ENCODE data around the gene ARHGAP40. TPM values are rescaled to one million over a fixed set of nuclear protein-coding genes. Genes with fewer than 3 reads are reported as not detected.

The ARHGAP40 gene
- total and polyA plus RNA-seq, 2 experiments from 2014 or later, result 0.21 TPM; not detected in 1

- Histone ChIP-seq H3K4me2 (no peak overlapping the region), H4K20me1 (replicated peaks; ENCODE audit: insufficient read depth) (no peaks in the 10 kb centered on the region), H3K4me3 (no peak overlapping the region), H3K27ac (ENCODE audit: low read depth) (no peak overlapping the region), H3K4me1 (ENCODE audit: insufficient read depth) (peaks cover 4% of the 10 kb centered on the region; the same call in 1 of the 2 replicates), H3K27me3 (ENCODE audit: insufficient read depth) (peaks cover 11% of the 10 kb centered on the region), H3F3A (replicated peaks; ENCODE audit: low read depth) (no peaks in the 10 kb centered on the region), H3K79me2 (replicated peaks; ENCODE audit: insufficient read depth) (no peaks in the 10 kb centered on the region), H3K36me3 (ENCODE audit: insufficient read depth) (no peaks in the 10 kb centered on the region), H2AFZ (no peak overlapping the region), H3K9me2 (ENCODE audit: insufficient read depth) (no peaks in the 10 kb centered on the region)
- no peaks in the 10 kb centered on the region for H3K36me3 Mint-ChIP-seq (ENCODE audit: low read depth)
- H3K27ac Mint-ChIP-seq, result no peak overlapping the region
- H3K4me3 Mint-ChIP-seq, result no peak overlapping the region
- peaks cover 8% of the 10 kb centered on the region for H3K4me1 Mint-ChIP-seq
- no peak for DNase-seq (ENCODE audit: low spot score)
- H3K9me3 Mint-ChIP-seq, result no peaks in the 10 kb centered on the region
- ATAC-seq, result no peak
- TF ChIP-seq ZNF462 (CRISPR knock-in tag; IDR thresholded peaks at IDR 0.05) (no peak), EZH2phosphoT487 (IDR thresholded peaks at IDR 0.05; ENCODE audit: unreplicated experiment) (no peak), NANOG (IDR thresholded peaks at IDR 0.05; ENCODE audit: borderline replicate concordance) (no peak), CREB1 (CRISPR knock-in tag; IDR thresholded peaks at IDR 0.05; ENCODE audit: low read depth) (no peak), ETS1 (IDR thresholded peaks at IDR 0.05) (no peak), POLR2AphosphoS5 (IDR thresholded peaks at IDR 0.05; ENCODE audit: low read depth) (no peak), ZNF331 (CRISPR knock-in tag; IDR thresholded peaks at IDR 0.05; ENCODE audit: low read depth) (no peak), CTCF (conservative IDR thresholded peaks at IDR 0.05; ENCODE audit: low read depth in 2 of 2) (no peak)
- peaks cover 12% of the 10 kb centered on the region for H3K27me3 Mint-ChIP-seq (ENCODE audit: insufficient read depth, low read depth, poor library complexity)
Measured at GRCh38 chr20:38659597-38659880, 57.9 kb downstream of the ARHGAP40 start.
